Measurements from ENCODE around the gene NT5C. TPM values are rescaled to one million over a fixed set of nuclear protein-coding genes. Genes with fewer than 3 reads are reported as not detected.

NT5C gene
- total RNA-seq, 1 donor from 2014 or later = 46.8 TPM

DNA sequence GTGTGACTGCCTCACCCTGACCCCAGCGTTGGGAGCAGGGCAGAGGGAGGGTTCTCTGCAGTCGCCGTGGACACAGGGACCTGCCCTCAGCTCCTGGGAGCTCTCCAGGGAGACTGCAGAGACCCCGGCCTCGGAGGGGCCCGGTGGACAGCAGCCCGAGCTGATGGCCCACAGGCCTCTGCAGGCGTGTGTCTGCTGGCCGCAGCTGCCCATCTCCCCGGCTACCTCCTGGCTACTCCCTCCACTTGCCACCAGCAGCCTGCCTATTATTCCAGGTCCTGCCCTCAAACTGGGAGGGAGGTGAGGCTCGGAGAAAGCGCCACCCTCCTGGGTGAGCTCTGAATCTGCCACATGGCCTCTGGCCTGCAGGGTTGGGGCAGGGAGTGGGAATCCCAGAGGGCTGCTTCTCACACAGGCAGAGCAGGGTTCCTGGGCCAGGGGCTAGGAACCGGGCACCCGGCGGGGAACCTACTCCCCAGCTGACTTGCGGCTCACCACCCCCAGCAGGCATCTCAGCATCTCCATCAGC is 36.6 kb downstream of the NT5C start:
- no peak for DNase-seq (ENCODE audit: low spot score in 2 of 2, unreplicated experiment in 2 of 2)
- no peak overlapping the region for H3K27ac Mint-ChIP-seq
- TF ChIP-seq, protein P1, sequence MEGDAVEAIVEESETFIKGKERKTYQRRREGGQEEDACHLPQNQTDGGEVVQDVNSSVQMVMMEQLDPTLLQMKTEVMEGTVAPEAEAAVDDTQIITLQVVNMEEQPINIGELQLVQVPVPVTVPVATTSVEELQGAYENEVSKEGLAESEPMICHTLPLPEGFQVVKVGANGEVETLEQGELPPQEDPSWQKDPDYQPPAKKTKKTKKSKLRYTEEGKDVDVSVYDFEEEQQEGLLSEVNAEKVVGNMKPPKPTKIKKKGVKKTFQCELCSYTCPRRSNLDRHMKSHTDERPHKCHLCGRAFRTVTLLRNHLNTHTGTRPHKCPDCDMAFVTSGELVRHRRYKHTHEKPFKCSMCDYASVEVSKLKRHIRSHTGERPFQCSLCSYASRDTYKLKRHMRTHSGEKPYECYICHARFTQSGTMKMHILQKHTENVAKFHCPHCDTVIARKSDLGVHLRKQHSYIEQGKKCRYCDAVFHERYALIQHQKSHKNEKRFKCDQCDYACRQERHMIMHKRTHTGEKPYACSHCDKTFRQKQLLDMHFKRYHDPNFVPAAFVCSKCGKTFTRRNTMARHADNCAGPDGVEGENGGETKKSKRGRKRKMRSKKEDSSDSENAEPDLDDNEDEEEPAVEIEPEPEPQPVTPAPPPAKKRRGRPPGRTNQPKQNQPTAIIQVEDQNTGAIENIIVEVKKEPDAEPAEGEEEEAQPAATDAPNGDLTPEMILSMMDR (IDR thresholded peaks at IDR 0.05; ENCODE audit: unreplicated experiment) = no peak
- no peaks in the 10 kb centered on the region for H3K9me3 Mint-ChIP-seq
- no peak overlapping the region for H3K4me3 Mint-ChIP-seq
- no peaks in the 10 kb centered on the region for H3K27me3 Mint-ChIP-seq (ENCODE audit: low read depth)
- H3K4me1 Mint-ChIP-seq = peaks cover 57% of the 10 kb centered on the region
- H3K36me3 Mint-ChIP-seq = peaks cover 10% of the 10 kb centered on the region

DNA sequence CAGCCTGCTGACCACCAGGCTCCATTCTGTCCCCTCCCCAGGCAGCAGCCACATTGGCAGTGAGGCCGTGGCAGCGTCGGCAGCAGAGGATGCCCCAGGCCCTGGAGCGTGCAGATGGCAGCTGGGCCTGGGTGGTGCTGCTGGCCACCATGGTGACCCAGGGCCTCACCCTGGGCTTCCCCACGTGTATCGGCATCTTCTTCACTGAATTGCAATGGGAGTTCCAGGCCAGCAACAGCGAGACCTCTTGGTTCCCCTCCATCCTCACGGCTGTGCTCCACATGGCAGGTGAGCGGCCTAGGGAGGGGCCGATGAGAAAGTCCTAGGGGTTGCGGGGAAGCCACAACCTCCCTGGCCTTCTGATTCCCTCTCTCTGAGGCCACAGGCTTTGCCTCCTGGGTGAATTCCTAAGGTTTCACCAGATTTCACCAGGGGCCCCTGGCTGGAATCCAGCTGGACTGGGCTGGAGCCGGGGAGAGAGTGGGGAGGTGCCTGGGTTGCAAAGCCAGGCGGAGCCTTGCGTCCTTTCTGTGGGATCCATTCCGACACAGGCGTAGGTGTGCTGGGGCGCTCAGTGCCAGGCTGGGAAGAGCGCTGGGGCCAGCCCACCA is 37.9 kb downstream of the NT5C start:
- peak overlapping the region; percentile 77 for H3K27ac Mint-ChIP-seq
- TF ChIP-seq, protein P1 (IDR thresholded peaks at IDR 0.05; ENCODE audit: unreplicated experiment) = no peak

DNA sequence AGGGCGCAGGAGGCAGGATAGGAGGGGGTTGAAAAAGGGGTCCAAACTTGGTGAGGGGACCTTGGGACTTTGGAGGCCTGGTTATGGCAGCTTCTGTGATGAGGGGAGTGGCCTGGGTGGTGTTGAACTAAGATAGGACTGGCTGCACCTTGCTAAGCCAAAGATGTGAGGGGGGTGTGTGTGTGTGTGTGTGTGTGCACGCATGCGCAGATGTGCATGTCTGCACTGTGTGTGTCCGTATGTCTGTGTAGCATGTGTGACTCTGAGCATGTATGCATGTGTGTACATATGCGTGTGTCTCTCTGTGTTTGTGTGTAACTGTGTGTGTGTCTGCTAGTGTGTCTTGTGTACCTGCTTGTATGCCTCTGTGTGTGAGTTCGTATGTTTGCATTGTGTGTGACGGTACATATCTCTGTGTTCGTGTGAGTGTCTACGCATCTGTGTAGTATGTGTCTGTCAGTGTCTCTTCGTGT is 39.7 kb downstream of the NT5C start:
- Mint-ChIP-seq H3K27me3 (ENCODE audit: low read depth) (no peaks in the 10 kb centered on the region), H3K9me3 (no peaks in the 10 kb centered on the region), H3K4me1 (peaks cover 69% of the 10 kb centered on the region), H3K36me3 (no peaks in the 10 kb centered on the region), H3K4me3 (peak overlapping the region; percentile 9), H3K27ac (peak overlapping the region; percentile 77)
- no peak for DNase-seq (ENCODE audit: low spot score in 2 of 2, unreplicated experiment in 2 of 2)
- TF ChIP-seq, protein P1 (IDR thresholded peaks at IDR 0.05; ENCODE audit: unreplicated experiment) = no peak

More for the DNA sequence above, 37.9 kb downstream of the NT5C start:
- no peak for DNase-seq (ENCODE audit: low spot score in 2 of 2, unreplicated experiment in 2 of 2)
- peaks cover 67% of the 10 kb centered on the region for H3K4me1 Mint-ChIP-seq
- peaks cover 5% of the 10 kb centered on the region for H3K36me3 Mint-ChIP-seq
- no peaks in the 10 kb centered on the region for H3K9me3 Mint-ChIP-seq
- peak overlapping the region; percentile 10 for H3K4me3 Mint-ChIP-seq
- H3K27me3 Mint-ChIP-seq (ENCODE audit: low read depth) = no peaks in the 10 kb centered on the region

DNA sequence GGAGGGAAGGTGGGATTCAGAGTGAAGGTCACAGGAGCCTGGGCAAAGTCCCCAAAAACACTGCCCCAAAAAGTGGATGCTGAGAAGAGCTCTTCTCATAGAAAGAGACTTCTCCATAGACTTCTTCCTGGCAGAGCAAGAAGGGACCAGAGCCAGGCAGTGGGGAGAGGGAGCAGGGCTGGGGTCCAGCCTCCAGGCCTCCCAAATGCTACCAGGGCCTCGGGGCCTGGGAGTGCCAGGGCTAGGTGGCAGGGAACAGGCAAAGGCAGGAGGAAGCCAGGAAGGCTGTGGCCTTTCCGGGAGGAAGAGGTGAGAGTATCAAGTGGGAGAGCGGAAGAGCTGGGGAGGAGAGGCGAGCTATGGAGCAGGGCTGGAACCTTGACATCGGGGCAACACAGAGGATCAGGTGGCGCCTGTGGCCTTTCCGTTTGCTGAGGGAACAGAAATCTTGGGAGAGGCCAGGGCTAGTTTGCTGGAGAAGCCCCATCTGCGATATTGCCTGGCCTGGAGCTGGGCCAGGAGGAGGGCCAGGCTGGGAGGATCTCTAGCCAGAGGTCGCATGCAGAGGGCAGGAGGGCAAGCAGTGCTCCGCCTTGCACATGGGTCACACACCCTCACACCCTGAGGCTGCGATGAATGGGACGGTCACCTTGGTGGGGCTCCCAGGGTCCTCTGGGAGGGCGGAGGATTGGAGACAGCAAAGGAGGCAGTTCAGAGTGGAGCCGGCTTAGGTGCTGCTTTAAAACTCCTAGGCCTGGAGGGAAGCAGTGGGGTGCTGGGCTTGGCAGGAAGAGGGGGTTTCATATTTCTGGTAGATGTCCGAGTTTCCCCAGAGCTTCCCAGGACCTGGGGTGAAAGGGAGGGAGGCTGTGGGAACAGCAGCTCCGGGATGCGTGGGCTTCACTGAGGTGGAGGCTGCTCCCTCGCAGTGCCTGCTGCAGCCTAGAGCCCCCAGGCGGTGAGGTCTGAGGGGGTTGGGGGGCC is 40.4 kb downstream of the NT5C start:
- H3K36me3 Mint-ChIP-seq = no peaks in the 10 kb centered on the region
- peak overlapping the region; percentile 77 for H3K27ac Mint-ChIP-seq
- DNase-seq (ENCODE audit: low spot score in 2 of 2, unreplicated experiment in 2 of 2) = no peak
- no peaks in the 10 kb centered on the region for H3K27me3 Mint-ChIP-seq (ENCODE audit: low read depth)
- peaks cover 73% of the 10 kb centered on the region for H3K4me1 Mint-ChIP-seq
- TF ChIP-seq, protein P1 (IDR thresholded peaks at IDR 0.05; ENCODE audit: unreplicated experiment) = no peak
- peak overlapping the region; percentile 9 for H3K4me3 Mint-ChIP-seq
- no peaks in the 10 kb centered on the region for H3K9me3 Mint-ChIP-seq

DNA sequence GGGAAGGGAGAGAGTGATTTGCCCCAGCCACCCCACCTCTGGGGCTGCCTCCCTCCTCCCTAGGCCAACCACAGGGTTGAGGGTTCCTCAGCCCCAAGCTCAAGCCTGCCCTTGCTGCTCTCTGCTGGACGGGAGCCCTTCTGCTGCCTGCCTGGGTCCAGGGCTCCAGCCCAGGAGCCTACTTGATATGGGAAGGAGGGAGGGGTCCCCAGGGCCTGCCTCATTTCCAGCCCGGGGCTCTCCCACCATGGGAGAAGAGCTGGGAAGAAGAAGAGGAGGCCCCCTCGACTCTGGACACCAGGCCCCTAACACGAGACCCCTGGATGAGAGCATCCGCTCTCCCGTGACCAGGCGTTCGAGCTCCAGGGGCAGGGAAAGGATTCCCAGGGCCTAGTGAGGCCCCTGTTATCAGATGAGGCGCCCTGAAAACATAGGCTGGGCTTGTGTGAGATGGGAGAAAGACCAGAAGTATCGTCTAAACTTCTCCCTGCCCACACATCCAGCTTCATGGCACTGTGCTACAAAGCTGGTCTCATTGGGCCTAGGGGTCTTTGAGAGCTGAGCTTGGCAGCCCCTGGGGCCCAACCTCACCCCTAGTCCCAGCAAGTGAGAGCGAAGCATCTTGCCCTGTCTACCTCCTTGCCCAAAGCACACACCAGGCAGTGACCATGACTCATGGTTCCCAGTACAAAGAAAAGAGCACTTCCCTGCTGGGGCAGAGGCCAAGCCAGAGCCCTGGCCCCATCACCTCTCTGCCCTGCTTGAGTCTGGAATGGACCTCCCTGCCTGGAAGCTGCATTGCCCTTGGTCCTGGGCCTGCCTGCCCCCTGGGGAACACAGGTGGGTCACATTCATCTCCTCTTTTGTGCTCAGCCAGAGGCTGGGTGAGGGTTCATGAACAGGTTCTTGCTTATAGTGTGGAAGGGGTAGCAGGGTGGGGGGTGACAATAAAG is 42.8 kb downstream of the NT5C start:
- DNase-seq (ENCODE audit: low spot score in 2 of 2, unreplicated experiment in 2 of 2) = no peak
- H3K4me1 Mint-ChIP-seq = peaks cover 72% of the 10 kb centered on the region
- peak overlapping the region; percentile 85 for H3K4me3 Mint-ChIP-seq
- no peaks in the 10 kb centered on the region for H3K9me3 Mint-ChIP-seq
- H3K27ac Mint-ChIP-seq = peak overlapping the region; percentile 95
- H3K27me3 Mint-ChIP-seq (ENCODE audit: low read depth) = no peaks in the 10 kb centered on the region
- TF ChIP-seq, protein P1 (IDR thresholded peaks at IDR 0.05; ENCODE audit: unreplicated experiment) = no peak
- no peaks in the 10 kb centered on the region for H3K36me3 Mint-ChIP-seq
